ENCODE measurements around the gene KRT40.

Gene KRT40

GRCh38 chr17:40947929-40948328 is 36.2 kb downstream of the KRT40 start:
- no peak for TF ChIP-seq CTCF (IDR thresholded peaks at IDR 0.05; ENCODE audit: borderline replicate concordance, insufficient read depth, low read depth, low read length)
- no peak overlapping the region for H3K4me3 ChIP-seq (ENCODE audit: low read depth, low read length)

GRCh38 chr17:40945414-40945813 is 38.7 kb downstream of the KRT40 start:
- TF ChIP-seq CTCF (IDR thresholded peaks at IDR 0.05; ENCODE audit: borderline replicate concordance, insufficient read depth, low read depth, low read length): no peak
- H3K4me3 ChIP-seq (ENCODE audit: low read depth, low read length): no peak overlapping the region

GRCh38 chr17:40944531-40944930 is 39.6 kb downstream of the KRT40 start:
- TF ChIP-seq CTCF (IDR thresholded peaks at IDR 0.05; ENCODE audit: borderline replicate concordance, insufficient read depth, low read depth, low read length): no peak
- no peak overlapping the region for H3K4me3 ChIP-seq (ENCODE audit: low read depth, low read length)

GRCh38 chr17:40942553-40942952 is 41.6 kb downstream of the KRT40 start:
- no peak overlapping the region for H3K4me3 ChIP-seq (ENCODE audit: low read depth, low read length)
- no peak for TF ChIP-seq CTCF (IDR thresholded peaks at IDR 0.05; ENCODE audit: borderline replicate concordance, insufficient read depth, low read depth, low read length)

GRCh38 chr17:40940266-40940665 is 43.9 kb downstream of the KRT40 start:
- TF ChIP-seq CTCF (IDR thresholded peaks at IDR 0.05; ENCODE audit: borderline replicate concordance, insufficient read depth, low read depth, low read length): no peak
- H3K4me3 ChIP-seq (ENCODE audit: low read depth, low read length): no peak overlapping the region

GRCh38 chr17:40938981-40939380 is 45.1 kb downstream of the KRT40 start:
- TF ChIP-seq CTCF (IDR thresholded peaks at IDR 0.05; ENCODE audit: borderline replicate concordance, insufficient read depth, low read depth, low read length): no peak
- no peak overlapping the region for H3K4me3 ChIP-seq (ENCODE audit: low read depth, low read length)

GRCh38 chr17:40937384-40937819 is 46.7 kb downstream of the KRT40 start, which contains the start of gene KRT23:
TSS of gene KRT23 (minus strand) at chr17:40937646. CDS start at chr17:40936603, 1,043 bp downstream.
- H3K4me3 ChIP-seq (ENCODE audit: low read depth, low read length): no peak within 1 kb of the TSS
- TF ChIP-seq CTCF (IDR thresholded peaks at IDR 0.05; ENCODE audit: borderline replicate concordance, insufficient read depth, low read depth, low read length): no peak

Data from GM12875 (cell line).